H9 (cell line): ENCODE data around the gene DISP3. TPM values are rescaled to one million over a fixed set of nuclear protein-coding genes. Genes with fewer than 3 reads are reported as not detected.

ENCODE experiments used
- DNase-seq: peaks from one replicate; pipeline ENCODE4 v3.0.0-alpha.2; 2017
- H2AFZ ChIP-seq: one replicate; pipeline ENCODE4 v1.6.1; 2013; ENCODE audit warnings: mild to moderate bottlenecking, low read length, control low read depth, moderate library complexity
- H2AK5ac ChIP-seq: 2 replicates; pipeline ENCODE4 v1.6.1; 2013; ENCODE audit warnings: low read length, control low read depth, mixed read lengths; ENCODE audit not compliant: insufficient read length
- H2BK120ac ChIP-seq: one replicate; pipeline ENCODE4 v1.6.1; 2013; ENCODE audit warnings: low read depth, mild to moderate bottlenecking, low read length, control low read depth, inconsistent platforms; ENCODE audit not compliant: poor library complexity, severe bottlenecking
- H2BK12ac ChIP-seq: 2 replicates; pipeline ENCODE4 v1.6.1; 2013; ENCODE audit warnings: low read length, control low read depth, mixed read lengths, low read depth; ENCODE audit not compliant: insufficient read length
- H2BK15ac ChIP-seq: 2 replicates; pipeline ENCODE4 v1.6.1; 2013; ENCODE audit warnings: low read depth, low read length, control low read depth
- H2BK20ac ChIP-seq: one replicate; pipeline ENCODE4 v1.6.1; 2013; ENCODE audit warnings: low read depth, mild to moderate bottlenecking, low read length, control low read depth, inconsistent platforms; ENCODE audit not compliant: poor library complexity, severe bottlenecking
- H2BK5ac ChIP-seq: 2 replicates; pipeline ENCODE4 v1.6.1; 2013; ENCODE audit warnings: low read length, control low read depth, mixed read lengths; ENCODE audit not compliant: insufficient read length
- H3K14ac ChIP-seq: 2 replicates; pipeline ENCODE4 v1.6.1; 2013; ENCODE audit warnings: low read length, control low read depth; ENCODE audit not compliant: insufficient read depth
- H3K18ac ChIP-seq: 2 replicates; pipeline ENCODE4 v1.6.1; 2013; ENCODE audit warnings: low read depth, mild to moderate bottlenecking, mixed read lengths, low read length, control low read depth; ENCODE audit not compliant: insufficient read length
- H3K23ac ChIP-seq: 2 replicates; pipeline ENCODE4 v1.6.1; 2013; ENCODE audit warnings: low read length, control low read depth, mixed read lengths, low read depth; ENCODE audit not compliant: insufficient read length
- H3K23me2 ChIP-seq: 2 replicates; pipeline ENCODE4 v1.6.1; 2013; ENCODE audit warnings: low read depth, mild to moderate bottlenecking, mixed read lengths, low read length, control low read depth; ENCODE audit not compliant: insufficient read length, poor library complexity, severe bottlenecking
- H3K27ac ChIP-seq: 2 replicates; pipeline ENCODE4 v1.5.1; 2013; ENCODE audit warnings: low read length, control low read depth, mixed read lengths, low read depth; ENCODE audit not compliant: insufficient read length
- H3K27me3 ChIP-seq: 2 replicates; pipeline ENCODE4 v1.6.1; 2013; ENCODE audit warnings: low read length, control low read depth, inconsistent platforms; ENCODE audit not compliant: insufficient read depth
- H3K4ac ChIP-seq: 2 replicates; pipeline ENCODE4 v1.6.1; 2013; ENCODE audit warnings: low read depth, mild to moderate bottlenecking, control low read depth, inconsistent platforms, low read length, moderate library complexity
- H3K4me1 ChIP-seq: 2 replicates; pipeline ENCODE4 v1.6.1; 2013; ENCODE audit warnings: low read length, control low read depth, inconsistent platforms; ENCODE audit not compliant: insufficient read depth
- H3K4me2 ChIP-seq: 2 replicates; pipeline ENCODE4 v1.6.1; 2013; ENCODE audit warnings: low read length, control low read depth, mixed read lengths; ENCODE audit not compliant: insufficient read length, insufficient read depth
- H3K56ac ChIP-seq: 2 replicates; pipeline ENCODE4 v1.6.1; 2013; ENCODE audit warnings: low read depth, mild to moderate bottlenecking, mixed read lengths, low read length, control low read depth; ENCODE audit not compliant: insufficient read length
- H3K79me1 ChIP-seq: 2 replicates; pipeline ENCODE4 v1.6.1; 2013; ENCODE audit warnings: low read depth, mild to moderate bottlenecking, moderate library complexity, low read length, control low read depth, inconsistent platforms; ENCODE audit not compliant: insufficient read depth, poor library complexity, severe bottlenecking
- H3K79me2 ChIP-seq: 2 replicates; pipeline ENCODE4 v1.6.1; 2013; ENCODE audit warnings: low read length, control low read depth, inconsistent platforms; ENCODE audit not compliant: insufficient read depth
- H3K9ac ChIP-seq: 2 replicates; pipeline ENCODE4 v1.6.1; 2013; ENCODE audit warnings: low read length, control low read depth, mixed read lengths; ENCODE audit not compliant: insufficient read length; ENCODE audit errors: extremely low read depth
- H3K9me3 ChIP-seq: one replicate; pipeline ENCODE4 v1.6.1; 2013; ENCODE audit warnings: low read depth, low read length, inconsistent platforms; ENCODE audit not compliant: control insufficient read depth
- H3T11ph ChIP-seq: one replicate; pipeline ENCODE4 v1.6.1; 2013; ENCODE audit warnings: mild to moderate bottlenecking, low read length, control low read depth, inconsistent platforms
- H4K20me1 ChIP-seq: one replicate; pipeline ENCODE4 v1.6.1; 2013; ENCODE audit not compliant: control insufficient read depth, insufficient read length, insufficient read depth
- H4K5ac ChIP-seq: 2 replicates; pipeline ENCODE4 v1.6.1; 2013; ENCODE audit warnings: low read depth, mild to moderate bottlenecking, mixed read lengths, low read length, control low read depth; ENCODE audit not compliant: insufficient read length
- H4K8ac ChIP-seq: replicated peaks from 2 replicates; pipeline ENCODE4 v1.6.1; 2013; ENCODE audit warnings: low read length, control low read depth, mixed read lengths, low read depth; ENCODE audit not compliant: insufficient read length
- H4K91ac ChIP-seq: 2 replicates; pipeline ENCODE4 v1.6.1; 2013; ENCODE audit warnings: low read depth, mild to moderate bottlenecking, moderate library complexity, mixed read lengths, low read length, control low read depth; ENCODE audit not compliant: insufficient read length
- H3K27ac Mint-ChIP-seq, 3 experiments: 2 replicates in 2 of 3; 3 replicates in 1 of 3; pipeline ENCODE4 v1.8.0; 2020 to 2021; ENCODE audit warnings: mixed read lengths in 3 of 3, mild to moderate bottlenecking in 1 of 3, moderate library complexity in 1 of 3
- H3K27me3 Mint-ChIP-seq: 2 replicates; pipeline ENCODE4 v1.8.0; 2021; ENCODE audit warnings: low read depth, mild to moderate bottlenecking, moderate library complexity, mixed read lengths
- H3K36me3 Mint-ChIP-seq, 3 experiments: 2 replicates in 2 of 3; 3 replicates in 1 of 3; pipeline ENCODE4 v1.8.0; 2020 to 2021; ENCODE audit warnings: low read depth in 3 of 3, mixed read lengths in 3 of 3; ENCODE audit not compliant: insufficient read depth in 1 of 3
- H3K4me1 Mint-ChIP-seq, 2 experiments: 2 replicates each; pipeline ENCODE4 v1.8.0; 2020; ENCODE audit warnings: mixed read lengths in 2 of 2
- H3K4me3 Mint-ChIP-seq, 2 experiments: 2 replicates in 1 of 2; 3 replicates in 1 of 2; pipeline ENCODE4 v1.8.0; 2020 to 2021; ENCODE audit warnings: mild to moderate bottlenecking in 2 of 2, mixed read lengths in 2 of 2, moderate library complexity in 1 of 2
- H3K9me3 Mint-ChIP-seq, 2 experiments: 2 replicates in 1 of 2; 3 replicates in 1 of 2; pipeline ENCODE4 v1.8.0; 2020; ENCODE audit warnings: mild to moderate bottlenecking in 2 of 2, mixed read lengths in 2 of 2, moderate library complexity in 1 of 2
- CTCF ChIP-seq: fragments of 200-600 bp; sonication (generic); conservative IDR thresholded peaks from 3 replicates; pipeline ENCODE4 v1.8.0; 2021; ENCODE audit warnings: antibody characterized with exemption, mild to moderate bottlenecking
- WGBS: extraction: QIAGEN DNeasy Blood & Tissue Kit; methylation state at CpG from one replicate; pipeline ENCODE4 v1.1.7; 2013; ENCODE audit warnings: missing lambda C conversion rate, low lambda C conversion rate, mixed read lengths; ENCODE audit not compliant: insufficient read length; ENCODE audit errors: extremely low coverage; 5-methylcytosine and 5-hydroxymethylcytosine counted together
- total RNA-seq: library from RNA; stranded (reverse); gene quantifications from 2 replicates; pipeline ENCODE4 v1.2.1, GENCODE V29; 2021

Gene DISP3
- total RNA-seq, 1 experiment from 2014 or later: 3.5 TPM

GRCh38 chr1:11432526-11432925, 46.4 kb upstream of the DISP3 start:
- no peak overlapping the region for H3K4me2 ChIP-seq
- no peaks in the 10 kb centered on the region for H4K20me1 ChIP-seq
- Mint-ChIP-seq H3K36me3 (no peaks in the 10 kb centered on the region), H3K27ac (no peak overlapping the region), H3K9me3 (no peaks in the 10 kb centered on the region), H3K4me1 (peaks cover 0 to 12% of the 10 kb centered on the region in 2 experiments; a peak in 2 of 4 replicates), H3K4me3 (no peak overlapping the region), H3K27me3 (peaks cover 2% of the 10 kb centered on the region; the same call in 1 of the 2 replicates)
- no peaks in the 10 kb centered on the region for H3K23me2 ChIP-seq
- no peak overlapping the region for H3K18ac ChIP-seq
- H3K9me3 ChIP-seq: no peaks in the 10 kb centered on the region
- H3K23ac ChIP-seq: no peak overlapping the region
- DNase-seq: no peak
- TF ChIP-seq CTCF: no peak
- H2AFZ ChIP-seq: no peak overlapping the region
- no peaks in the 10 kb centered on the region for H3K27me3 ChIP-seq
- H3K9ac ChIP-seq: no peak overlapping the region
- no peak overlapping the region for H4K5ac ChIP-seq
- no peak overlapping the region for H2BK120ac ChIP-seq
- H3K4ac ChIP-seq: no peak overlapping the region
- H2BK15ac ChIP-seq: no peak overlapping the region
- H2BK12ac ChIP-seq: no peak overlapping the region
- H3K27ac ChIP-seq: no peak overlapping the region
- no peak overlapping the region for H2AK5ac ChIP-seq
- no peak overlapping the region for H3K56ac ChIP-seq
- no peak overlapping the region for H4K8ac ChIP-seq
- no peak overlapping the region for H3T11ph ChIP-seq
- no peak overlapping the region for H4K91ac ChIP-seq
- no peak overlapping the region for H3K14ac ChIP-seq
- H3K4me1 ChIP-seq: no peaks in the 10 kb centered on the region
- no peaks in the 10 kb centered on the region for H3K79me2 ChIP-seq
- no peaks in the 10 kb centered on the region for H3K79me1 ChIP-seq
- no peak overlapping the region for H2BK20ac ChIP-seq
- no CpG with 5 or more reads among the region's 4 CpGs for WGBS
- no peak overlapping the region for H2BK5ac ChIP-seq
